HFFc6 (cell line): ENCODE results near the gene SNRPA1. TPM values are rescaled to one million over a fixed set of nuclear protein-coding genes. Genes with fewer than 3 reads are reported as not detected.
"Not testable (repeated sequence)": the region's sequence is repeated elsewhere in the genome, so short reads cannot be mapped to it uniquely, and the experiment has no call there.

ENCODE experiments used
- DNase-seq: peaks from one replicate; pipeline ENCODE4 v3.0.0-alpha.2; 2018
- H3K27ac Mint-ChIP-seq: 2 replicates; pipeline ENCODE4 v1.8.0; 2020; ENCODE audit warnings: mild to moderate bottlenecking, mixed read lengths
- H3K27me3 Mint-ChIP-seq: 2 replicates; pipeline ENCODE4 v1.8.0; 2021; ENCODE audit warnings: mild to moderate bottlenecking, moderate library complexity, mixed read lengths; ENCODE audit not compliant: insufficient read depth
- H3K36me3 Mint-ChIP-seq: 2 replicates; pipeline ENCODE4 v1.8.0; 2021; ENCODE audit warnings: low read depth, mixed read lengths
- H3K4me1 Mint-ChIP-seq: 2 replicates; pipeline ENCODE4 v1.8.0; 2020; ENCODE audit warnings: low read depth, mixed read lengths
- H3K4me3 Mint-ChIP-seq: 2 replicates; pipeline ENCODE4 v1.8.0; 2020; ENCODE audit warnings: mild to moderate bottlenecking, moderate library complexity, mixed read lengths
- H3K9me3 Mint-ChIP-seq: 2 replicates; pipeline ENCODE4 v1.8.0; 2020; ENCODE audit warnings: mild to moderate bottlenecking, mixed read lengths
- total RNA-seq, 6 experiments: library from RNA; stranded (reverse); fragmentation: NEBNext Ultra II Directional; extraction: Animal tissue kit (Norgen Biotek cat#: 25700); gene quantifications; 2 replicates in 1 of 6; 3 replicates in 5 of 6; pipeline ENCODE4 v1.2.3, GENCODE V29; 2021
- TF ChIP-seq, protein P1 (sequence below): fragments of 200-600 bp; sonication (generic); IDR thresholded peaks from 2 replicates; pipeline ENCODE4 v1.5.0; 2021; ENCODE audit warnings: antibody characterized with exemption, mild to moderate bottlenecking

SNRPA1 gene
- total RNA-seq, 6 experiments from 2014 or later: 54.9 to 78.8 (median 64.5) TPM

DNA sequence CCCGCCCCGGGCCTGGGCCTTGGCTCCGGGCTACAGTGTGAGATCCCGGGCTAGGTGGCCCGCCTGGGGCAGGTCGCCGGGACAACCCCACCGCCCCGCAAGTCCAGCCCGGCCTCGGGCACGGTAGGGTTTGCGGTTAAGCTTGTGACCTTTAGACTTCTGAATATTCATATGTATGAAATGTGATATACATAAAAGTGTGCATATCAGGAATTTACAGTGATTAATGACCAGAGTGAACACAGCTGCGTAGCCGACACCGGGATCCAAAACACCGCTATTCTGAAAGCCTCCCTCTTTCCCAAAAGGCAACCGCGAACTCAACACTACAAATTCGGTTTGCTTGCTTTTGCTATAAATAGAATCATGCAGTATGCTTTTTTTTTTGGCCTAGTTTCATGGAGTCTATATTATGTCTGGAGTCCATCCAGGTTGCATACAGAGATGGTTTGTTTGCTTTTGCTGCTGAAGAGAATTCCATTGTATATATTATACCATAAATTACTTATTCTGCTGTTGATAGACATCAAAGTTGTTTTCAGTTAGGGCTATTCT is 636 bp upstream of the SNRPA1 start:
- Mint-ChIP-seq H3K9me3 (peaks cover 7% of the 10 kb centered on the region; the same call in 1 of the 2 replicates), H3K36me3 (peaks cover 17% of the 10 kb centered on the region), H3K4me3 (peak overlapping the region; percentile 99), H3K27me3 (no peaks in the 10 kb centered on the region; the same call in 1 of the 2 replicates), H3K4me1 (peaks cover 40% of the 10 kb centered on the region), H3K27ac (peak overlapping the region; percentile 73)
- TF ChIP-seq, protein P1, sequence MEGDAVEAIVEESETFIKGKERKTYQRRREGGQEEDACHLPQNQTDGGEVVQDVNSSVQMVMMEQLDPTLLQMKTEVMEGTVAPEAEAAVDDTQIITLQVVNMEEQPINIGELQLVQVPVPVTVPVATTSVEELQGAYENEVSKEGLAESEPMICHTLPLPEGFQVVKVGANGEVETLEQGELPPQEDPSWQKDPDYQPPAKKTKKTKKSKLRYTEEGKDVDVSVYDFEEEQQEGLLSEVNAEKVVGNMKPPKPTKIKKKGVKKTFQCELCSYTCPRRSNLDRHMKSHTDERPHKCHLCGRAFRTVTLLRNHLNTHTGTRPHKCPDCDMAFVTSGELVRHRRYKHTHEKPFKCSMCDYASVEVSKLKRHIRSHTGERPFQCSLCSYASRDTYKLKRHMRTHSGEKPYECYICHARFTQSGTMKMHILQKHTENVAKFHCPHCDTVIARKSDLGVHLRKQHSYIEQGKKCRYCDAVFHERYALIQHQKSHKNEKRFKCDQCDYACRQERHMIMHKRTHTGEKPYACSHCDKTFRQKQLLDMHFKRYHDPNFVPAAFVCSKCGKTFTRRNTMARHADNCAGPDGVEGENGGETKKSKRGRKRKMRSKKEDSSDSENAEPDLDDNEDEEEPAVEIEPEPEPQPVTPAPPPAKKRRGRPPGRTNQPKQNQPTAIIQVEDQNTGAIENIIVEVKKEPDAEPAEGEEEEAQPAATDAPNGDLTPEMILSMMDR: no peak
- no peak for DNase-seq

- TF ChIP-seq, protein P1: no peak
- Mint-ChIP-seq H3K27ac (peak overlapping the region; percentile 95), H3K36me3 (peaks cover 27% of the 10 kb centered on the region), H3K4me3 (peak overlapping the region; percentile 99), H3K27me3 (peaks cover 2% of the 10 kb centered on the region; the same call in 1 of the 2 replicates), H3K9me3 (peaks cover 7% of the 10 kb centered on the region; the same call in 1 of the 2 replicates), H3K4me1 (peaks cover 46% of the 10 kb centered on the region)
- no peak for DNase-seq
Measured at GRCh38 chr15:101293122-101293521, 1.9 kb downstream of the SNRPA1 start.

GRCh38 chr15:101288905-101289513 is 6.0 kb downstream of the SNRPA1 start:
- H3K36me3 Mint-ChIP-seq: peaks cover 33% of the 10 kb centered on the region
- peak; percentile 53 for DNase-seq
- no peak overlapping the region for H3K4me3 Mint-ChIP-seq

DNA sequence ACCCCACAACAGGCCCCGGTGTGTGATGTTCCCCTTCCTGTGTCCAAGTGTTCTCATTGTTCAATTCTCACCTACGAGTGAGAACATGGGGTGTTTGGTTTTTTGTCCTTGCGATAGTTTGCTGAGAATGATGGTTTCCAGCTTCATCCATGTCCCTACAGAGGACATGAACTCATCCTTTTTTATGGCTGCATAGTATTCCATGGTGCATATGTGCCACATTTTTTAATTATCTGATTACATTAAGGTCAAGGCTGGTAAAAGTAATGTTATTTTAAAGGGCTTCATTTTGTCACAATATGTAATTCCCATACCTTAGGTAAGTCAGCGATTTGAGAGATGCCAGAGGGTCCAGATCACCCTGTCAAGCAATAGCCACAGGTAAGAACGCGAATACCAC is 7.7 kb downstream of the SNRPA1 start:
- Mint-ChIP-seq H3K4me1 (peaks cover 16% of the 10 kb centered on the region), H3K36me3 (peaks cover 30% of the 10 kb centered on the region)
- not testable (repeated sequence) for H3K27ac Mint-ChIP-seq, DNase-seq, H3K27me3 Mint-ChIP-seq, H3K4me3 Mint-ChIP-seq, H3K9me3 Mint-ChIP-seq

More at GRCh38 chr15:101288905-101289513, 6.0 kb downstream of the SNRPA1 start:
- Mint-ChIP-seq H3K9me3 (peaks cover 7% of the 10 kb centered on the region; the same call in 1 of the 2 replicates), H3K4me1 (peaks cover 27% of the 10 kb centered on the region), H3K27me3 (peaks cover 2% of the 10 kb centered on the region; the same call in 1 of the 2 replicates), H3K27ac (peak overlapping the region; percentile 18; the same call in 1 of the 2 replicates)
- TF ChIP-seq, protein P1: peak; percentile 87

GRCh38 chr15:101286471-101287114 is 8.5 kb downstream of the SNRPA1 start:
- no peak overlapping the region for H3K27ac Mint-ChIP-seq
- no peaks in the 10 kb centered on the region for H3K9me3 Mint-ChIP-seq
- H3K36me3 Mint-ChIP-seq: peaks cover 34% of the 10 kb centered on the region
- H3K4me3 Mint-ChIP-seq: no peak overlapping the region
- peaks cover 8% of the 10 kb centered on the region for H3K4me1 Mint-ChIP-seq
- DNase-seq: no peak
- peaks cover 2% of the 10 kb centered on the region; the same call in 1 of the 2 replicates for H3K27me3 Mint-ChIP-seq
- TF ChIP-seq, protein P1: no peak

GRCh38 chr15:101283931-101284330 is 11.1 kb downstream of the SNRPA1 start:
- Mint-ChIP-seq H3K9me3 (no peaks in the 10 kb centered on the region), H3K27ac (no peak overlapping the region), H3K27me3 (peaks cover 2% of the 10 kb centered on the region; the same call in 1 of the 2 replicates), H3K4me3 (no peak overlapping the region), H3K4me1 (peaks cover 2% of the 10 kb centered on the region), H3K36me3 (peaks cover 38% of the 10 kb centered on the region)
- no peak for DNase-seq
- TF ChIP-seq, protein P1: no peak
